ENCODE data around the gene UGT1A9.
"Not testable (repeated sequence)": the region's sequence is repeated elsewhere in the genome, so short reads cannot be mapped to it uniquely, and the experiment has no call there.

Gene UGT1A9

GRCh38 chr2:233671290-233672161 lies at the start of gene UGT1A9:
Gene UGT1A9 (plus strand): TSS chr2:233671898. CDS start chr2:233671935, 37 bp downstream.
- no peak for DNase-seq (ENCODE audit: low read depth)
- no peak within 1 kb of the TSS for H3K4me3 ChIP-seq (ENCODE audit: low read depth, low read length)
- no peak for TF ChIP-seq MAX (IDR thresholded peaks at IDR 0.05; ENCODE audit: low read depth, low read length)
- TF ChIP-seq MYC (IDR thresholded peaks at IDR 0.05; ENCODE audit: low read depth, low read length), result no peak
- TF ChIP-seq POLR2A (IDR thresholded peaks at IDR 0.05; ENCODE audit: extremely low read depth, insufficient read length), result no peak
- no peak for TF ChIP-seq CTCF (IDR thresholded peaks at IDR 0.05; ENCODE audit: low read depth, low read length)

- no peak overlapping the region for H3K4me3 ChIP-seq (ENCODE audit: low read depth, low read length)
- DNase-seq (ENCODE audit: low read depth), result no peak
- no peak for TF ChIP-seq MAX (IDR thresholded peaks at IDR 0.05; ENCODE audit: low read depth, low read length)
- TF ChIP-seq POLR2A (IDR thresholded peaks at IDR 0.05; ENCODE audit: extremely low read depth, insufficient read length), result no peak
- TF ChIP-seq CTCF (IDR thresholded peaks at IDR 0.05; ENCODE audit: low read depth, low read length), result no peak
- TF ChIP-seq MYC (IDR thresholded peaks at IDR 0.05; ENCODE audit: low read depth, low read length), result no peak
Observed at GRCh38 chr2:233627331-233628025, 44.2 kb upstream of the UGT1A9 start.

- not testable (repeated sequence) for H3K4me3 ChIP-seq (ENCODE audit: low read depth, low read length); DNase-seq (ENCODE audit: low read depth)
Observed at GRCh38 chr2:233636306-233636705, 35.4 kb upstream of the UGT1A9 start, which contains the start of gene UGT1A10. Gene UGT1A10 (plus strand): TSS chr2:233636448. CDS start chr2:233636523, 75 bp downstream.

- H3K4me3 ChIP-seq (ENCODE audit: low read depth, low read length), result no peak overlapping the region
- TF ChIP-seq POLR2A (IDR thresholded peaks at IDR 0.05; ENCODE audit: extremely low read depth, insufficient read length), result no peak
- TF ChIP-seq MAX (IDR thresholded peaks at IDR 0.05; ENCODE audit: low read depth, low read length), result no peak
- no peak for TF ChIP-seq CTCF (IDR thresholded peaks at IDR 0.05; ENCODE audit: low read depth, low read length)
- no peak for TF ChIP-seq MYC (IDR thresholded peaks at IDR 0.05; ENCODE audit: low read depth, low read length)
- no peak for DNase-seq (ENCODE audit: low read depth)
Observed at GRCh38 chr2:233638836-233639235, 32.9 kb upstream of the UGT1A9 start.

- TF ChIP-seq CTCF (IDR thresholded peaks at IDR 0.05; ENCODE audit: low read depth, low read length) (no peak), MYC (IDR thresholded peaks at IDR 0.05; ENCODE audit: low read depth, low read length) (no peak), POLR2A (IDR thresholded peaks at IDR 0.05; ENCODE audit: extremely low read depth, insufficient read length) (no peak), MAX (IDR thresholded peaks at IDR 0.05; ENCODE audit: low read depth, low read length) (no peak)
- DNase-seq (ENCODE audit: low read depth), result no peak
Observed at GRCh38 chr2:233639860-233640259, 31.8 kb upstream of the UGT1A9 start.

GRCh38 chr2:233643128-233643527 lies 28.6 kb upstream of the UGT1A9 start:
- no peak overlapping the region for H3K4me3 ChIP-seq (ENCODE audit: low read depth, low read length)
- TF ChIP-seq POLR2A (IDR thresholded peaks at IDR 0.05; ENCODE audit: extremely low read depth, insufficient read length), result no peak
- TF ChIP-seq MAX (IDR thresholded peaks at IDR 0.05; ENCODE audit: low read depth, low read length), result no peak
- peak; percentile 34 for TF ChIP-seq CTCF (IDR thresholded peaks at IDR 0.05; ENCODE audit: low read depth, low read length)
- no peak for TF ChIP-seq MYC (IDR thresholded peaks at IDR 0.05; ENCODE audit: low read depth, low read length)
- peak; percentile 35 for DNase-seq (ENCODE audit: low read depth)

More at GRCh38 chr2:233639860-233640259, 31.8 kb upstream of the UGT1A9 start:
- H3K4me3 ChIP-seq (ENCODE audit: low read depth, low read length), result no peak overlapping the region

GRCh38 chr2:233646033-233646432 lies 25.7 kb upstream of the UGT1A9 start:
- not testable (repeated sequence) for DNase-seq (ENCODE audit: low read depth); H3K4me3 ChIP-seq (ENCODE audit: low read depth, low read length)
